ENCODE results near the gene MUC20.
"Not testable (repeated sequence)": the region's sequence is repeated elsewhere in the genome, so short reads cannot be mapped to it uniquely, and the experiment has no call there.

Gene MUC20

DNA sequence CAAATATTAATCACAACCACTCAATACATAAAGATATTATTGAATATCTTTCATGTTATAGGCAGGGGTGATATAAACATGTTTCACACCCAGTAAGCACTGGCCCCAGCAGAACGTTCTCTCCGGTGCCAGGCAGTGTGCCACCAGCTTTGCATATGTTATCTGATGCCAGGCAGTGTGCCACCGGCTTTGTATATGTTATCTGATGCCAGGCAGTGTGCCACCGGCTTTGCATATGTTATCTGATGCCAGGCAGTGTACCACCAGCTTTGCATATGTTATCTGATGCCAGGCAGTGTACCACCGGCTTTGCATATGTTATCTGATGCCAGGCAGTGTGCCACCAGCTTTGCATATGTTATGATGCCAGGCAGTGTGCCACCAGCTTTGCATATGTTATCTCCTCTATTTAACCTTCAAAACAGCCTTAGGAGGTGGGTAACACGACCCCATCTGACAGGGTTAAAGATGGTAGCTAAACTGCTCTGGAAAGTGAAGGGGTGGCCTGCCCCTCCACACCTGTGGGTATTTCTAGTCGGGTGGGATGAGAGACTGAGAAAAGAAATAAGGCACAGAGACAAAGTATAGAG, 6.9 kb downstream of the MUC20 start:
- no peaks in the 10 kb centered on the region for H3K36me3 Mint-ChIP-seq
- H3K4me3 Mint-ChIP-seq = no peak overlapping the region
- no peak for DNase-seq
- no peaks in the 10 kb centered on the region for H3K4me1 Mint-ChIP-seq
- no peak overlapping the region for H3K27ac Mint-ChIP-seq
- H3K27me3 Mint-ChIP-seq = peaks cover 7% of the 10 kb centered on the region
- no peaks in the 10 kb centered on the region for H3K9me3 Mint-ChIP-seq
- CTCF ChIA-PET = interaction anchor here (1.1 to 1.2 kb wide), 2 partner anchors 20 to 123 kb away, joined by 3 to 5 read pairs; no protein-coding TSS in a partner anchor

DNA sequence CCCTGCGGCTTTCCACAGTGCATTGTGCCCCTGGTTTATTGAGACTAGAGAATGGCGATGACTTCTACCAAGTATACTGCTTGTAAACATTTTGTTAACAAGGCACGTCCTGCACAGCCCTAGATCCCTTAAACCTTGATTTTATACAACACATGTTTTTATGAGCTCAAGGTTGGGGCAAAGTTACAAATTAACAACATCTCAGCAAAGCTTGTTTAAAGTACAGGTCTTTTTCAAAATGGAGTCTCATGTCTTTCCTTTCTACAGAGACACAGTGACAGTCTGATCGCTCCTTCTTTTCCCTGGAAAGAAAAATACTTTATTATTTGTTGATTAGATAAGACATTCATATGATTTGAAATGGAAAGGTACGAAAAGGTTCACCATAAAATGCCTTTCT, 8.0 kb downstream of the MUC20 start:
- not testable (repeated sequence) for H3K27ac Mint-ChIP-seq, H3K4me3 Mint-ChIP-seq, H3K36me3 Mint-ChIP-seq, H3K4me1 Mint-ChIP-seq, DNase-seq, H3K27me3 Mint-ChIP-seq, H3K9me3 Mint-ChIP-seq
- CTCF ChIA-PET = interaction anchor here (1.1 kb wide), 1 partner anchor 122 kb away, joined by 3 read pairs; no protein-coding TSS in a partner anchor

GRCh38 chr3:195729476-195730251, 8.9 kb downstream of the MUC20 start:
- no peak overlapping the region for H3K4me3 Mint-ChIP-seq
- no peaks in the 10 kb centered on the region for H3K36me3 Mint-ChIP-seq
- no peaks in the 10 kb centered on the region for H3K4me1 Mint-ChIP-seq
- DNase-seq = no peak
- CTCF ChIA-PET = interaction anchor here (1.1 kb wide), 1 partner anchor 121 kb away, joined by 3 read pairs; no protein-coding TSS in a partner anchor
- peaks cover 7% of the 10 kb centered on the region for H3K27me3 Mint-ChIP-seq
- no peak overlapping the region for H3K27ac Mint-ChIP-seq
- no peaks in the 10 kb centered on the region for H3K9me3 Mint-ChIP-seq

DNA sequence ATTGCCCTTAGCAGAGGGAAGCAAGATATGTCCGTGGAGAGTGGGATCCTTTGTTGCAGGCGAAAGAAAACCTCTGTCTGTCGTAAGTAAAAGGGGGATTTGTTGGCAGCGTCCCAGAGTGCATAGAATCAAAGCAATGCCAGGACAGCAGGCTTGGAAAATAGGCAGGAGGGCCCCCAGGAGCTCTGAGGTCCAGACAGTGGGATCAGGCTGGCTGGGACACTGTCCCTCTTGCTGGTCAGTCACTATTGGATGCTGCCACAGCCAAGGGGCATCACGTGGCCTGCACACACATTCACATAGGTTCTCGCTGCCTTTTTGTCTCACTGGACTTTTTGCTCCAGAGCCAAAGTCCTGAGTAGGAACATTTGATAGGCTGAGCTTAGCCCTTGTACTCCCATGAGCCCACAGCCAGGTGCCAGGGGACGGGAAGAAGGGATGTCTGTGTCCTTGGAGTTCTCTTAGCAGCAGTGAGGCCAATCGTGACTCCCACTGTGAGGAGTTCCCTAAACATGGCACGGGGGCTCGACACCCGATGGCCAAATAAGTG, 10.7 kb downstream of the MUC20 start:
- no peak overlapping the region for H3K27ac Mint-ChIP-seq
- H3K4me1 Mint-ChIP-seq = no peaks in the 10 kb centered on the region
- no peaks in the 10 kb centered on the region for H3K9me3 Mint-ChIP-seq
- no peak overlapping the region for H3K4me3 Mint-ChIP-seq
- H3K36me3 Mint-ChIP-seq = no peaks in the 10 kb centered on the region
- no peak for DNase-seq
- peaks cover 7% of the 10 kb centered on the region for H3K27me3 Mint-ChIP-seq
- CTCF ChIA-PET = no interaction called here

GRCh38 chr3:195732940-195733339, 12.2 kb downstream of the MUC20 start:
- H3K27ac Mint-ChIP-seq = no peak overlapping the region
- H3K4me3 Mint-ChIP-seq = no peak overlapping the region
- H3K36me3 Mint-ChIP-seq = no peaks in the 10 kb centered on the region
- DNase-seq = no peak
- H3K27me3 Mint-ChIP-seq = peaks cover 7% of the 10 kb centered on the region
- CTCF ChIA-PET = no interaction called here
- no peaks in the 10 kb centered on the region for H3K4me1 Mint-ChIP-seq
- H3K9me3 Mint-ChIP-seq = no peaks in the 10 kb centered on the region

- no peak overlapping the region for H3K27ac Mint-ChIP-seq
- no peaks in the 10 kb centered on the region for H3K4me1 Mint-ChIP-seq
- H3K9me3 Mint-ChIP-seq = no peaks in the 10 kb centered on the region
- CTCF ChIA-PET = no interaction called here
- H3K4me3 Mint-ChIP-seq = no peak overlapping the region
- DNase-seq = no peak
- H3K27me3 Mint-ChIP-seq = no peaks in the 10 kb centered on the region
- no peaks in the 10 kb centered on the region for H3K36me3 Mint-ChIP-seq
These were observed 14.4 kb downstream of the MUC20 start for GRCh38 chr3:195735036-195735695.

GRCh38 chr3:195736866-195737490, 16.2 kb downstream of the MUC20 start:
- Mint-ChIP-seq H3K4me3 (no peak overlapping the region), H3K4me1 (no peaks in the 10 kb centered on the region), H3K27me3 (peaks cover 4% of the 10 kb centered on the region), H3K9me3 (no peaks in the 10 kb centered on the region), H3K36me3 (no peaks in the 10 kb centered on the region), H3K27ac (no peak overlapping the region)
- CTCF ChIA-PET = interaction anchor here (1.1 to 1.3 kb wide), 3 partner anchors 11 to 113 kb away, joined by 3 read pairs; no protein-coding TSS in a partner anchor
- no peak for DNase-seq

DNA sequence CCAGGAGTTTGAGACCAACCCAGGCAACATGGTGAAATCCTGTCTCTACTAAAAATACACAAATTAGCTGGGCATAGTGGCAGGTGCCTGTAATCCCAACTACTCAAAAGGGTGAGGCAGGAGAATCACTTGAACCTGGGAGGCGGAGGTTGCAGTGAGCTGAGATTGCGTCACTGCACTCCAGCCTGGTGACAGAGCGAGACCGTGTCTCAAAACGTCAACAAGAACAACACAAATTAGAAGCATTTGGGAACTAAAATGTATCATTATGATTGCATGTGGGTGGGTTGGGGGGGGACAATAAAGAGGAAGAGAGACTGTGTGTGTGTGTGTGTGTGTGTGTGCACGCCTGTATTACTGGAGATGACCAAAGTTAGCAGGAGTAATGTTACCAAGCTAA, 17.0 kb downstream of the MUC20 start:
- H3K4me3 Mint-ChIP-seq, H3K27me3 Mint-ChIP-seq, H3K27ac Mint-ChIP-seq, H3K4me1 Mint-ChIP-seq, H3K9me3 Mint-ChIP-seq, DNase-seq, H3K36me3 Mint-ChIP-seq: not testable (repeated sequence)
- CTCF ChIA-PET = interaction anchor here (1.1 kb wide), 1 partner anchor 115 kb away, joined by 3 read pairs; no protein-coding TSS in a partner anchor

DNA sequence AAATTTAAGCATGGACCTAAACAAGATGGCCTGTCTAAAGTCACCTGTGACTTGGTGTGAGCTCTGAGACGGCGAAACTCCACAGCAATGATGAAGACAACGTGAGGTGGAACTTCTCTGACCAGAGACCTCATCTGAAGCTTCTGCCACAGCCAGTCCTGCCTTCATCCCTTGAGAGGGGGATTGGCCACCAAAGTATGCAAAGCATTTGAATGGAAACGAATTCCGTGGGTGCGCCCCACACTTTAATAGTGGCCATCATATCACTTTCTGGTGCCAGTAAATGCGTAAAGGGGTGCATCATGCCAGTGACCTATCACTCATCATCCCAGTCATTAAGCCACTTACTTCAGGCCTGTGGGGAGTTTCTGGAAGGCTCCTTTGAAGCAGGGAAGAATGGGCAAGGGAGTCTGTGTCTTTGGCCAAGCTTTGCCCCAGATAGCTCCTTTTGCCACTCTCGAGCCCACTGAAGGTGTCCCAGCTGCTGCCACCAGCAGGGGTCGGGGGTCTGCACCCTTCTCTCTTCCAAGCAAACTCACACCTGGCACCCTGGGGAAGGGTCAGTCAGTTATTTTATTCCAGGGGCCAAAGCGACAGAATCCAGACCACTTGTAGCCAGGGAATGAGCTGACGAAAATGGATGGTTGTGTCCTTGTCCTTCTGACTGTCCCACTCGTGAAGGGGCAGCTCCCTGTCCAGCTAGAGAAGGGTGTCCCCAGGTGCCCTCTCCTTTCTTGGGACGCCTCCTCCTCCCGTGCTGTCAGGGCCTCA, 17.7 kb downstream of the MUC20 start:
- H3K4me1 Mint-ChIP-seq = no peaks in the 10 kb centered on the region
- CTCF ChIA-PET = interaction anchor here (1.1 kb wide), 1 partner anchor 114 kb away, joined by 3 read pairs; no protein-coding TSS in a partner anchor
- no peak overlapping the region for H3K4me3 Mint-ChIP-seq
- H3K9me3 Mint-ChIP-seq = no peaks in the 10 kb centered on the region
- no peak overlapping the region for H3K27ac Mint-ChIP-seq
- H3K27me3 Mint-ChIP-seq = peaks cover 4% of the 10 kb centered on the region
- no peaks in the 10 kb centered on the region for H3K36me3 Mint-ChIP-seq
- no peak for DNase-seq

GRCh38 chr3:195739561-195740111, 18.9 kb downstream of the MUC20 start:
- Mint-ChIP-seq H3K27me3 (peaks cover 4% of the 10 kb centered on the region), H3K27ac (no peak overlapping the region), H3K36me3 (no peaks in the 10 kb centered on the region), H3K9me3 (no peaks in the 10 kb centered on the region), H3K4me3 (no peak overlapping the region), H3K4me1 (no peaks in the 10 kb centered on the region)
- DNase-seq = no peak
- CTCF ChIA-PET = no interaction called here

DNA sequence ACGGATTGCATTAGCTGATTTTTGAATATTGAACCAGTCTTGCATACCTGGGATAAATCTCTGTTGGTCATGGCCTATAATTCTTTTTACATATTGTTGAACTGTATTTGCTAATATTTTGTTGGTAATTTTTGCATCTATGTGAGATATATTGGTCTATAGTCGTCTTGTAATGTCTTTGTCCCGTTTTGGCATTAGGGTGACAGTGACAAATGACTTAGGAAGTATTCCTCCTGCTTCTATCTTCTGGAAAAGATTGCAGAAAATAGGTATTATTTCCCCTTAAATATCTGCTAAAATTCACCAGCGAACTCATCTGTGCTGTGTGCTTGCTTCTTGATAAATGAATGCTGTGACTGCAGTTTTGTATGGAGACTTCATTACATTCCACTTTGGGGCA, 23.7 kb downstream of the MUC20 start:
- DNase-seq = no peak
- no peak overlapping the region for H3K27ac Mint-ChIP-seq
- no peaks in the 10 kb centered on the region for H3K36me3 Mint-ChIP-seq
- CTCF ChIA-PET = no interaction called here
- peaks cover 10% of the 10 kb centered on the region for H3K4me1 Mint-ChIP-seq
- H3K4me3 Mint-ChIP-seq = no peak overlapping the region
- peaks cover 27% of the 10 kb centered on the region for H3K27me3 Mint-ChIP-seq
- H3K9me3 Mint-ChIP-seq = no peaks in the 10 kb centered on the region

- H3K27ac Mint-ChIP-seq = no peak overlapping the region
- H3K4me3 Mint-ChIP-seq = no peak overlapping the region
- CTCF ChIA-PET = no interaction called here
These were observed 25.6 kb downstream of the MUC20 start for GRCh38 chr3:195746346-195746745.

GRCh38 chr3:195746751-195747150, 26.0 kb downstream of the MUC20 start:
- no peak overlapping the region for H3K4me3 Mint-ChIP-seq
- H3K9me3 Mint-ChIP-seq = no peaks in the 10 kb centered on the region
- H3K36me3 Mint-ChIP-seq = no peaks in the 10 kb centered on the region
- H3K27me3 Mint-ChIP-seq = peaks cover 23% of the 10 kb centered on the region
- DNase-seq = no peak
- CTCF ChIA-PET = no interaction called here
- no peak overlapping the region for H3K27ac Mint-ChIP-seq
- H3K4me1 Mint-ChIP-seq = peaks cover 10% of the 10 kb centered on the region

More at GRCh38 chr3:195746346-195746745, 25.6 kb downstream of the MUC20 start:
- no peak for DNase-seq
- peaks cover 24% of the 10 kb centered on the region for H3K27me3 Mint-ChIP-seq
- H3K9me3 Mint-ChIP-seq = no peaks in the 10 kb centered on the region
- H3K4me1 Mint-ChIP-seq = peaks cover 10% of the 10 kb centered on the region
- H3K36me3 Mint-ChIP-seq = no peaks in the 10 kb centered on the region

Measured in activated naive CD4-positive, alpha-beta T cell treated with anti-CD3 and anti-CD28 coated beads, Interleukin-2, amount 10 ng/mL, durations not matched to agents 7 days and 5 days (primary cell).